A673 (cell line): ENCODE results near the gene CAGE1. TPM values are rescaled to one million over a fixed set of nuclear protein-coding genes. Genes with fewer than 3 reads are reported as not detected.
"Not testable (repeated sequence)": the region's sequence is repeated elsewhere in the genome, so short reads cannot be mapped to it uniquely, and the experiment has no call there.

Experiments
- BruUV-seq: library from RNA; stranded (reverse); fragments of 400-500 nt; replicated peaks from 2 replicates; lab custom pipeline; 2021; lab: Mats Ljungman, UMichigan
- CTCF ChIA-PET: fragments of 300-600 bp; sonication (Branson Sonifier 250); formaldehyde crosslinking; loops from one replicate; lab custom pipeline; 2022; ENCODE audit warnings: antibody characterized with exemption; lab: Charles Lee
- POLR2A ChIA-PET: fragments of 300-600 bp; sonication (Branson Sonifier 250); formaldehyde crosslinking; loops from one replicate; lab custom pipeline; 2022; ENCODE audit warnings: antibody characterized with exemption; ENCODE audit not compliant: low non-redundant PET; lab: Charles Lee
- DNase-seq: peaks from one replicate; pipeline ENCODE4 v3.0.0-alpha.2; 2015; ENCODE audit warnings: low spot score
- H3K27ac ChIP-seq: fragments of 200-600 bp; sonication (generic); 2 replicates; pipeline ENCODE4 v1.5.1; 2016; ENCODE audit warnings: mixed run types, low read depth, mild to moderate bottlenecking, mixed read lengths, antibody characterized with exemption, low read length; ENCODE audit not compliant: poor library complexity, severe bottlenecking
- H3K27me3 ChIP-seq: fragments of 200-600 bp; sonication (generic); replicated peaks from 2 replicates; pipeline ENCODE4 v1.6.1; 2017; ENCODE audit warnings: mixed run types, low read depth, mild to moderate bottlenecking, mixed read lengths, antibody characterized with exemption, low read length; ENCODE audit not compliant: insufficient read depth, poor library complexity
- H3K36me3 ChIP-seq: fragments of 200-600 bp; sonication (generic); 2 replicates; pipeline ENCODE4 v1.6.1; 2016; ENCODE audit warnings: mixed run types, mild to moderate bottlenecking, mixed read lengths, antibody characterized with exemption, low read length; ENCODE audit not compliant: insufficient read depth, poor library complexity, severe bottlenecking
- H3K4me1 ChIP-seq: fragments of 200-600 bp; sonication (generic); 2 replicates; pipeline ENCODE4 v1.6.1; 2017; ENCODE audit warnings: mixed run types, mild to moderate bottlenecking, mixed read lengths, antibody characterized with exemption, low read length; ENCODE audit not compliant: insufficient read depth, poor library complexity, severe bottlenecking
- H3K4me3 ChIP-seq: fragments of 200-600 bp; sonication (generic); 2 replicates; pipeline ENCODE4 v1.5.1; 2016; ENCODE audit warnings: low read depth, mixed run types, mild to moderate bottlenecking, mixed read lengths, low read length; ENCODE audit not compliant: poor library complexity, severe bottlenecking
- H3K9me3 ChIP-seq: fragments of 200-600 bp; sonication (generic); 2 replicates; pipeline ENCODE4 v1.6.1; 2016; ENCODE audit warnings: mixed run types, low read depth, mild to moderate bottlenecking, mixed read lengths, antibody characterized with exemption, low read length; ENCODE audit not compliant: poor library complexity, severe bottlenecking
- CTCF ChIP-seq: fragments of 300-800, 200-600 bp; sonication (generic); conservative IDR thresholded peaks from 2 replicates; pipeline ENCODE4 v1.5.1; 2017; ENCODE audit warnings: low read depth, mild to moderate bottlenecking, antibody characterized with exemption, low read length, moderate library complexity, mixed read lengths
- EZH2 ChIP-seq: fragments of 200-600 bp; sonication (generic); IDR thresholded peaks from 2 replicates; pipeline ENCODE4 v1.6.1; 2017; ENCODE audit warnings: borderline replicate concordance, low read depth, mild to moderate bottlenecking, mixed read lengths, antibody characterized with exemption, low read length; ENCODE audit not compliant: poor library complexity, severe bottlenecking
- intact Hi-C: fragments of 100-400 bp; cut with micrococcal nuclease; formaldehyde crosslinking; loops from one replicate; pipeline ENCODE4 v1.10.0; 2022; ENCODE audit not compliant: unreplicated experiment
- total RNA-seq: library from RNA; stranded (reverse); gene quantifications from 2 replicates; pipeline ENCODE4 v1.2.3, GENCODE V29; 2021

The CAGE1 gene
- total RNA-seq, 1 experiment from 2014 or later: 0.19 TPM

GRCh38 chr6:7341271-7341670 is 48.3 kb downstream of the CAGE1 start:
- ChIA-PET CTCF (no interaction called here), POLR2A (no interaction called here)
- H3K36me3 ChIP-seq: no peaks in the 10 kb centered on the region
- H3K27ac ChIP-seq: no peak overlapping the region
- H3K4me1 ChIP-seq: no peaks in the 10 kb centered on the region
- intact Hi-C loops: no loop called here
- no peak for DNase-seq
- H3K4me3 ChIP-seq: no peak overlapping the region
- no TSS peak for BruUV-seq
- no peaks in the 10 kb centered on the region for H3K27me3 ChIP-seq
- no peaks in the 10 kb centered on the region for H3K9me3 ChIP-seq
- no peak for TF ChIP-seq CTCF
- no peak for TF ChIP-seq EZH2

GRCh38 chr6:7339007-7339732 is 50.4 kb downstream of the CAGE1 start:
- TF ChIP-seq CTCF: peak; percentile 62
- H3K36me3 ChIP-seq, POLR2A ChIA-PET, H3K27ac ChIP-seq, H3K9me3 ChIP-seq, H3K4me3 ChIP-seq, BruUV-seq, H3K4me1 ChIP-seq, H3K27me3 ChIP-seq, intact Hi-C loops: not testable (repeated sequence)
- CTCF ChIA-PET: interaction anchor here (0.5 to 0.6 kb wide), 2 partner anchors 20 to 277 kb away, joined by 3 to 4 read pairs; no protein-coding TSS in a partner anchor
- DNase-seq: peak; percentile 47

GRCh38 chr6:7338031-7338430 is 51.5 kb downstream of the CAGE1 start:
- Histone ChIP-seq H3K4me1 (no peaks in the 10 kb centered on the region), H3K36me3 (no peaks in the 10 kb centered on the region), H3K4me3 (no peak overlapping the region), H3K9me3 (no peaks in the 10 kb centered on the region), H3K27ac (no peak overlapping the region), H3K27me3 (no peaks in the 10 kb centered on the region)
- intact Hi-C loops: no loop called here
- CTCF ChIA-PET: no interaction called here
- POLR2A ChIA-PET: no interaction called here
- no peak for TF ChIP-seq EZH2
- no peak for TF ChIP-seq CTCF
- BruUV-seq: no TSS peak
- no peak for DNase-seq
